ENCODE data around the gene CC2D2B.

DNA sequence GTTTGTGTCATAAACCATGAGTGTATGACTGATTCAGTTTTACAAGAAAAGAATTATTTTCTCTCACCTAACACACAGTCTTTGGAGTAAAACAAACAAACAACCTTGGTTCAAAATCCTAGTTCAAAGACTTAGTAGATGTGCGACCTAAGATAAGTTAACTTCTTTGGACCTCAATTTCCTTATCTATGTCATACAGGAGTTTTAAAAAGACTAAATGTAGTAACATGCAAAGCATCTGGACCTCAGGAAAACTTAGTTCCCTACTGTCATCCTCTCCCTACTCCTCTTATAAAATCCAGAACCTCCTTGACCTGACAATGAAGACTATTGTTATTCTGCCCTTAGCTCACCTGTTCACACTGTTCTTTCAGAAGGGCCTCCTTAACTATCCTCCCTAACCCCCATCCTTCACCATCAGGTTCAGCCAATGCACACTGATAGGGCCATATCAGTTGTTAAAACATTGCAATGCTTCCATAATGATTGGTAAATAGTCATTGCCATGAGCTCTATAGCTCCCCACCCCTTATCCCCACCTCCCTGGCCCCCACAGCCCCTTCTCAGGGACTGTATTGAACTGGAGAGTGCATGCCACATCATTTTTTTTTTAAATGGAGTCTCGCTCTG is 106.8 kb downstream of the CC2D2B start:
- no peak for TF ChIP-seq EZH2phosphoT487 (IDR thresholded peaks at IDR 0.05; ENCODE audit: unreplicated experiment)
- TF ChIP-seq, protein P1, sequence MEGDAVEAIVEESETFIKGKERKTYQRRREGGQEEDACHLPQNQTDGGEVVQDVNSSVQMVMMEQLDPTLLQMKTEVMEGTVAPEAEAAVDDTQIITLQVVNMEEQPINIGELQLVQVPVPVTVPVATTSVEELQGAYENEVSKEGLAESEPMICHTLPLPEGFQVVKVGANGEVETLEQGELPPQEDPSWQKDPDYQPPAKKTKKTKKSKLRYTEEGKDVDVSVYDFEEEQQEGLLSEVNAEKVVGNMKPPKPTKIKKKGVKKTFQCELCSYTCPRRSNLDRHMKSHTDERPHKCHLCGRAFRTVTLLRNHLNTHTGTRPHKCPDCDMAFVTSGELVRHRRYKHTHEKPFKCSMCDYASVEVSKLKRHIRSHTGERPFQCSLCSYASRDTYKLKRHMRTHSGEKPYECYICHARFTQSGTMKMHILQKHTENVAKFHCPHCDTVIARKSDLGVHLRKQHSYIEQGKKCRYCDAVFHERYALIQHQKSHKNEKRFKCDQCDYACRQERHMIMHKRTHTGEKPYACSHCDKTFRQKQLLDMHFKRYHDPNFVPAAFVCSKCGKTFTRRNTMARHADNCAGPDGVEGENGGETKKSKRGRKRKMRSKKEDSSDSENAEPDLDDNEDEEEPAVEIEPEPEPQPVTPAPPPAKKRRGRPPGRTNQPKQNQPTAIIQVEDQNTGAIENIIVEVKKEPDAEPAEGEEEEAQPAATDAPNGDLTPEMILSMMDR (conservative IDR thresholded peaks at IDR 0.05; ENCODE audit: low read depth in 2 of 2): no peak
- no peak for TF ChIP-seq EZH2 (IDR thresholded peaks at IDR 0.05; ENCODE audit: low read depth, unreplicated experiment)
- TF ChIP-seq POLR2AphosphoS5 (IDR thresholded peaks at IDR 0.05; ENCODE audit: low read depth): no peak
- TF ChIP-seq, protein P2, sequence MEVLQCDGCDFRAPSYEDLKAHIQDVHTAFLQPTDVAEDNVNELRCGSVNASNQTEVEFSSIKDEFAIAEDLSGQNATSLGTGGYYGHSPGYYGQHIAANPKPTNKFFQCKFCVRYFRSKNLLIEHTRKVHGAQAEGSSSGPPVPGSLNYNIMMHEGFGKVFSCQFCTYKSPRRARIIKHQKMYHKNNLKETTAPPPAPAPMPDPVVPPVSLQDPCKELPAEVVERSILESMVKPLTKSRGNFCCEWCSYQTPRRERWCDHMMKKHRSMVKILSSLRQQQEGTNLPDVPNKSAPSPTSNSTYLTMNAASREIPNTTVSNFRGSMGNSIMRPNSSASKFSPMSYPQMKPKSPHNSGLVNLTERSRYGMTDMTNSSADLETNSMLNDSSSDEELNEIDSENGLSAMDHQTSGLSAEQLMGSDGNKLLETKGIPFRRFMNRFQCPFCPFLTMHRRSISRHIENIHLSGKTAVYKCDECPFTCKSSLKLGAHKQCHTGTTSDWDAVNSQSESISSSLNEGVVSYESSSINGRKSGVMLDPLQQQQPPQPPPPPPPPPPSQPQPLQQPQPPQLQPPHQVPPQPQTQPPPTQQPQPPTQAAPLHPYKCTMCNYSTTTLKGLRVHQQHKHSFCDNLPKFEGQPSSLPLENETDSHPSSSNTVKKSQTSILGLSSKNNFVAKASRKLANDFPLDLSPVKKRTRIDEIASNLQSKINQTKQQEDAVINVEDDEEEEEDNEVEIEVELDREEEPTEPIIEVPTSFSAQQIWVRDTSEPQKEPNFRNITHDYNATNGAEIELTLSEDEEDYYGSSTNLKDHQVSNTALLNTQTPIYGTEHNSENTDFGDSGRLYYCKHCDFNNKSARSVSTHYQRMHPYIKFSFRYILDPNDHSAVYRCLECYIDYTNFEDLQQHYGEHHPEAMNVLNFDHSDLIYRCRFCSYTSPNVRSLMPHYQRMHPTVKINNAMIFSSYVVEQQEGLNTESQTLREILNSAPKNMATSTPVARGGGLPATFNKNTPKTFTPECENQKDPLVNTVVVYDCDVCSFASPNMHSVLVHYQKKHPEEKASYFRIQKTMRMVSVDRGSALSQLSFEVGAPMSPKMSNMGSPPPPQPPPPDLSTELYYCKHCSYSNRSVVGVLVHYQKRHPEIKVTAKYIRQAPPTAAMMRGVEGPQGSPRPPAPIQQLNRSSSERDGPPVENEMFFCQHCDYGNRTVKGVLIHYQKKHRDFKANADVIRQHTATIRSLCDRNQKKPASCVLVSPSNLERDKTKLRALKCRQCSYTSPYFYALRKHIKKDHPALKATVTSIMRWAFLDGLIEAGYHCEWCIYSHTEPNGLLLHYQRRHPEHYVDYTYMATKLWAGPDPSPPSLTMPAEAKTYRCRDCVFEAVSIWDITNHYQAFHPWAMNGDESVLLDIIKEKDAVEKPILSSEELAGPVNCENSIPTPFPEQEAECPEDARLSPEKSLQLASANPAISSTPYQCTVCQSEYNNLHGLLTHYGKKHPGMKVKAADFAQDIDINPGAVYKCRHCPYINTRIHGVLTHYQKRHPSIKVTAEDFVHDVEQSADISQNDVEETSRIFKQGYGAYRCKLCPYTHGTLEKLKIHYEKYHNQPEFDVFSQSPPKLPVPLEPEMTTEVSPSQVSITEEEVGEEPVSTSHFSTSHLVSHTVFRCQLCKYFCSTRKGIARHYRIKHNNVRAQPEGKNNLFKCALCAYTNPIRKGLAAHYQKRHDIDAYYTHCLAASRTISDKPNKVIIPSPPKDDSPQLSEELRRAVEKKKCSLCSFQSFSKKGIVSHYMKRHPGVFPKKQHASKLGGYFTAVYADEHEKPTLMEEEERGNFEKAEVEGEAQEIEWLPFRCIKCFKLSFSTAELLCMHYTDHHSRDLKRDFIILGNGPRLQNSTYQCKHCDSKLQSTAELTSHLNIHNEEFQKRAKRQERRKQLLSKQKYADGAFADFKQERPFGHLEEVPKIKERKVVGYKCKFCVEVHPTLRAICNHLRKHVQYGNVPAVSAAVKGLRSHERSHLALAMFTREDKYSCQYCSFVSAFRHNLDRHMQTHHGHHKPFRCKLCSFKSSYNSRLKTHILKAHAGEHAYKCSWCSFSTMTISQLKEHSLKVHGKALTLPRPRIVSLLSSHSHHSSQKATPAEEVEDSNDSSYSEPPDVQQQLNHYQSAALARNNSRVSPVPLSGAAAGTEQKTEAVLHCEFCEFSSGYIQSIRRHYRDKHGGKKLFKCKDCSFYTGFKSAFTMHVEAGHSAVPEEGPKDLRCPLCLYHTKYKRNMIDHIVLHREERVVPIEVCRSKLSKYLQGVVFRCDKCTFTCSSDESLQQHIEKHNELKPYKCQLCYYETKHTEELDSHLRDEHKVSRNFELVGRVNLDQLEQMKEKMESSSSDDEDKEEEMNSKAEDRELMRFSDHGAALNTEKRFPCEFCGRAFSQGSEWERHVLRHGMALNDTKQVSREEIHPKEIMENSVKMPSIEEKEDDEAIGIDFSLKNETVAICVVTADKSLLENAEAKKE (CRISPR knock-in tag; IDR thresholded peaks at IDR 0.05): no peak
- TF ChIP-seq, protein P3, sequence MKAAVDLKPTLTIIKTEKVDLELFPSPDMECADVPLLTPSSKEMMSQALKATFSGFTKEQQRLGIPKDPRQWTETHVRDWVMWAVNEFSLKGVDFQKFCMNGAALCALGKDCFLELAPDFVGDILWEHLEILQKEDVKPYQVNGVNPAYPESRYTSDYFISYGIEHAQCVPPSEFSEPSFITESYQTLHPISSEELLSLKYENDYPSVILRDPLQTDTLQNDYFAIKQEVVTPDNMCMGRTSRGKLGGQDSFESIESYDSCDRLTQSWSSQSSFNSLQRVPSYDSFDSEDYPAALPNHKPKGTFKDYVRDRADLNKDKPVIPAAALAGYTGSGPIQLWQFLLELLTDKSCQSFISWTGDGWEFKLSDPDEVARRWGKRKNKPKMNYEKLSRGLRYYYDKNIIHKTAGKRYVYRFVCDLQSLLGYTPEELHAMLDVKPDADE (IDR thresholded peaks at IDR 0.05): no peak
- TF ChIP-seq, protein P4, sequence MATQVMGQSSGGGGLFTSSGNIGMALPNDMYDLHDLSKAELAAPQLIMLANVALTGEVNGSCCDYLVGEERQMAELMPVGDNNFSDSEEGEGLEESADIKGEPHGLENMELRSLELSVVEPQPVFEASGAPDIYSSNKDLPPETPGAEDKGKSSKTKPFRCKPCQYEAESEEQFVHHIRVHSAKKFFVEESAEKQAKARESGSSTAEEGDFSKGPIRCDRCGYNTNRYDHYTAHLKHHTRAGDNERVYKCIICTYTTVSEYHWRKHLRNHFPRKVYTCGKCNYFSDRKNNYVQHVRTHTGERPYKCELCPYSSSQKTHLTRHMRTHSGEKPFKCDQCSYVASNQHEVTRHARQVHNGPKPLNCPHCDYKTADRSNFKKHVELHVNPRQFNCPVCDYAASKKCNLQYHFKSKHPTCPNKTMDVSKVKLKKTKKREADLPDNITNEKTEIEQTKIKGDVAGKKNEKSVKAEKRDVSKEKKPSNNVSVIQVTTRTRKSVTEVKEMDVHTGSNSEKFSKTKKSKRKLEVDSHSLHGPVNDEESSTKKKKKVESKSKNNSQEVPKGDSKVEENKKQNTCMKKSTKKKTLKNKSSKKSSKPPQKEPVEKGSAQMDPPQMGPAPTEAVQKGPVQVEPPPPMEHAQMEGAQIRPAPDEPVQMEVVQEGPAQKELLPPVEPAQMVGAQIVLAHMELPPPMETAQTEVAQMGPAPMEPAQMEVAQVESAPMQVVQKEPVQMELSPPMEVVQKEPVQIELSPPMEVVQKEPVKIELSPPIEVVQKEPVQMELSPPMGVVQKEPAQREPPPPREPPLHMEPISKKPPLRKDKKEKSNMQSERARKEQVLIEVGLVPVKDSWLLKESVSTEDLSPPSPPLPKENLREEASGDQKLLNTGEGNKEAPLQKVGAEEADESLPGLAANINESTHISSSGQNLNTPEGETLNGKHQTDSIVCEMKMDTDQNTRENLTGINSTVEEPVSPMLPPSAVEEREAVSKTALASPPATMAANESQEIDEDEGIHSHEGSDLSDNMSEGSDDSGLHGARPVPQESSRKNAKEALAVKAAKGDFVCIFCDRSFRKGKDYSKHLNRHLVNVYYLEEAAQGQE (IDR thresholded peaks at IDR 0.05; ENCODE audit: unreplicated experiment): no peak

Measured in GM23338 (cell line).